OCI-M2 (cell line): ENCODE results near the gene TRIM54.
"Not testable (repeated sequence)": the region's sequence is repeated elsewhere in the genome, so short reads cannot be mapped to it uniquely, and the experiment has no call there.

Source experiments
- DNase-seq: peaks from one replicate; lab custom pipeline; 2025; ENCODE audit not compliant: unreplicated experiment; lab: John Stamatoyannopoulos, UW

TRIM54 gene

GRCh38 chr2:27281442-27281841 lies 787 bp upstream of the TRIM54 start:
- DNase-seq: no peak

GRCh38 chr2:27282892-27283291 lies 663 bp downstream of the TRIM54 start:
- no peak for DNase-seq

GRCh38 chr2:27284996-27285395 lies 2.8 kb downstream of the TRIM54 start:
- DNase-seq: no peak

GRCh38 chr2:27285481-27285880 lies 3.3 kb downstream of the TRIM54 start:
- DNase-seq: no peak

GRCh38 chr2:27288610-27289009 lies 6.4 kb downstream of the TRIM54 start:
- DNase-seq: no peak

GRCh38 chr2:27290549-27290948 lies 8.3 kb downstream of the TRIM54 start:
- DNase-seq: no peak

- DNase-seq: no peak
These were observed 9.6 kb downstream of the TRIM54 start for GRCh38 chr2:27291865-27292264.

GRCh38 chr2:27294928-27295327 lies 12.7 kb downstream of the TRIM54 start:
- DNase-seq: no peak

GRCh38 chr2:27296481-27296880 lies 14.3 kb downstream of the TRIM54 start:
- no peak for DNase-seq

GRCh38 chr2:27297195-27297594 lies 15.0 kb downstream of the TRIM54 start:
- no peak for DNase-seq

GRCh38 chr2:27298391-27299080 lies 16.3 kb downstream of the TRIM54 start:
- no peak for DNase-seq

- DNase-seq: not testable (repeated sequence)
These were observed 18.4 kb downstream of the TRIM54 start for GRCh38 chr2:27300606-27301005.

GRCh38 chr2:27303093-27304025 lies 21.1 kb downstream of the TRIM54 start:
- DNase-seq: no peak

- DNase-seq: no peak
These were observed 22.4 kb downstream of the TRIM54 start for GRCh38 chr2:27304488-27305240.

GRCh38 chr2:27305516-27305915 lies 23.3 kb downstream of the TRIM54 start:
- DNase-seq: no peak

GRCh38 chr2:27306136-27306535 lies 23.9 kb downstream of the TRIM54 start:
- DNase-seq: no peak

GRCh38 chr2:27306573-27307286 lies 24.5 kb downstream of the TRIM54 start:
- DNase-seq: no peak

- no peak for DNase-seq
These were observed 25.0 kb downstream of the TRIM54 start for GRCh38 chr2:27307287-27307544.

- no peak for DNase-seq
These were observed 25.5 kb downstream of the TRIM54 start for GRCh38 chr2:27307545-27308358.

GRCh38 chr2:27308359-27308881 lies 26.2 kb downstream of the TRIM54 start, which contains the start of gene UCN:
Gene UCN (minus strand): TSS chr2:27308445. CDS start chr2:27307895, 550 bp downstream.
- DNase-seq: no peak
